Measurements from ENCODE around the gene PALD1. TPM values are rescaled to one million over a fixed set of nuclear protein-coding genes. Genes with fewer than 3 reads are reported as not detected.
A peak's percentile ranks its signal among the peaks of the same experiment; 100 is the strongest.

PALD1 gene
- total RNA-seq, 3 donors from 2014 or later (not counting 1 experiment from before 2014, with no cell fraction given), result 0.21 TPM; not detected in 2

- Histone ChIP-seq H3K4me1 (ENCODE audit: control insufficient read depth, insufficient read depth, low read length) (peaks cover 72% of the 10 kb centered on the region), H3K36me3 (ENCODE audit: control insufficient read depth, insufficient read depth, low read length) (no peaks in the 10 kb centered on the region), H3K27ac (ENCODE audit: low read length) (no peak overlapping the region), H3K4me3 (ENCODE audit: low read length) (no peak overlapping the region), H3K9me3 (ENCODE audit: control insufficient read depth, insufficient read depth, low read length) (no peaks in the 10 kb centered on the region), H3K27me3 (ENCODE audit: control insufficient read depth, insufficient read depth, low read length) (no peaks in the 10 kb centered on the region)
- WGBS (ENCODE audit: insufficient coverage), result 83% methylated on average over 4 of the region's 4 CpGs
- Mint-ChIP-seq H3K4me1 (peaks cover 54 to 58% of the 10 kb centered on the region in 2 donors), H3K4me3 (peak overlapping the region; percentile 63), H3K36me3 (no peaks in the 10 kb centered on the region), H3K9me3 (no peaks in the 10 kb centered on the region), H3K27ac (peak overlapping the region in 1 of 2 donors; percentile 75), H3K27me3 (ENCODE audit: low read depth in 2 of 2) (no peaks in the 10 kb centered on the region)
- ATAC-seq (no peak), DNase-seq (no peak)
- intact Hi-C loops (cut with micrococcal nuclease), result no loop called here
- TF ChIP-seq, protein P1, sequence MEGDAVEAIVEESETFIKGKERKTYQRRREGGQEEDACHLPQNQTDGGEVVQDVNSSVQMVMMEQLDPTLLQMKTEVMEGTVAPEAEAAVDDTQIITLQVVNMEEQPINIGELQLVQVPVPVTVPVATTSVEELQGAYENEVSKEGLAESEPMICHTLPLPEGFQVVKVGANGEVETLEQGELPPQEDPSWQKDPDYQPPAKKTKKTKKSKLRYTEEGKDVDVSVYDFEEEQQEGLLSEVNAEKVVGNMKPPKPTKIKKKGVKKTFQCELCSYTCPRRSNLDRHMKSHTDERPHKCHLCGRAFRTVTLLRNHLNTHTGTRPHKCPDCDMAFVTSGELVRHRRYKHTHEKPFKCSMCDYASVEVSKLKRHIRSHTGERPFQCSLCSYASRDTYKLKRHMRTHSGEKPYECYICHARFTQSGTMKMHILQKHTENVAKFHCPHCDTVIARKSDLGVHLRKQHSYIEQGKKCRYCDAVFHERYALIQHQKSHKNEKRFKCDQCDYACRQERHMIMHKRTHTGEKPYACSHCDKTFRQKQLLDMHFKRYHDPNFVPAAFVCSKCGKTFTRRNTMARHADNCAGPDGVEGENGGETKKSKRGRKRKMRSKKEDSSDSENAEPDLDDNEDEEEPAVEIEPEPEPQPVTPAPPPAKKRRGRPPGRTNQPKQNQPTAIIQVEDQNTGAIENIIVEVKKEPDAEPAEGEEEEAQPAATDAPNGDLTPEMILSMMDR (IDR thresholded peaks at IDR 0.05), result no peak
Observed at GRCh38 chr10:70571236-70571635, 92.7 kb downstream of the PALD1 start.

DNA sequence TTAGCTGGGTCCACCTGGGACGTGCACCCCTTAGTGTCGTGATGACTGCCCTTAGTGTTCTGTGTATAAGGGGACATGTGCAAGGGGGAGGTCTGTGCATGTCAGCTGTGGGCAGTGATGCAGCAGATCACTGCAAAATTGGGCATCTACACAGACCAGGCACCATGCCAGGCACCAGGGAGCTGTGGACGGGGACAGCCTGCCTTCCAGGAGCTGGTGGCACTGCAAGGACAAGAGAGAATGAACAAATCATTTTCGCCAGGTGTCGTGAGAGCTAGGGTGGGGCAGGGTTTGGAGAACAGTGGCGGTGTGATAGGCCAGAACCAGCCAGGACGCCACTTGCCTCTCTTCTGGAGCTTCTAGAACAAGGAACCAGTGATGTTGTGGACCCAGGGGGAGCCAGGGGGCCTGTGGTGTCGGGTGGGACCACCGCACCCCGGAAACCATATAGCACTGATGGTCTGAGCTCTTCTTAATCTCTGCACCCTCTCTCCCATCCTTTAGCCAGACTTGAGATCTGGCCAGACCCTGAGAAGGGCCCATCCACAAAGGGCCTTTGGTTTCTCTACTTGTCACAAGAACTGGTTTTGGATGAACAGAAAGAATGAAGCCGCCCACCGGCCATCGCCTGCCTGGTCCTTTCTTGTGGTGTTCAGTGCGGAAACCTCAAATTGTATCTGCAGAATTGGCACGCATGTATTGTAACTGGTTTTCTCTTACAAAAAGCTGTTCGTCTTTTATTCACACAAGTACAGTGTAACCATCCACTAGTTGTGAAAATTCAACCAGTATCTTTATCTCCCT lies 93.3 kb downstream of the PALD1 start:
- Mint-ChIP-seq H3K27ac (peak overlapping the region; percentile 35 to 75), H3K4me3 (peak overlapping the region; percentile 63), H3K4me1 (peaks cover 60 to 63% of the 10 kb centered on the region in 2 donors), H3K9me3 (no peaks in the 10 kb centered on the region), H3K36me3 (no peaks in the 10 kb centered on the region), H3K27me3 (ENCODE audit: low read depth in 2 of 2) (no peaks in the 10 kb centered on the region)
- DNase-seq (no peak), ATAC-seq (peak in 2 of 3 donors; percentile 5 to 13)
- 53% methylated on average over 16 of the region's 16 CpGs for WGBS (ENCODE audit: insufficient coverage)
- Histone ChIP-seq H3K9me3 (ENCODE audit: control insufficient read depth, insufficient read depth, low read length) (no peaks in the 10 kb centered on the region), H3K4me1 (ENCODE audit: control insufficient read depth, insufficient read depth, low read length) (peaks cover 78% of the 10 kb centered on the region), H3K4me3 (ENCODE audit: low read length) (no peak overlapping the region), H3K36me3 (ENCODE audit: control insufficient read depth, insufficient read depth, low read length) (no peaks in the 10 kb centered on the region), H3K27me3 (ENCODE audit: control insufficient read depth, insufficient read depth, low read length) (no peaks in the 10 kb centered on the region), H3K27ac (ENCODE audit: low read length) (peak overlapping the region; percentile 45)
- TF ChIP-seq, protein P1 (IDR thresholded peaks at IDR 0.05), result no peak
- intact Hi-C loops (cut with micrococcal nuclease), result no loop called here

GRCh38 chr10:70573599-70574506 lies 95.3 kb downstream of the PALD1 start:
- H3K27me3 Mint-ChIP-seq (ENCODE audit: low read depth in 2 of 2), result no peaks in the 10 kb centered on the region
- Histone ChIP-seq H3K4me1 (ENCODE audit: control insufficient read depth, insufficient read depth, low read length) (peaks cover 89% of the 10 kb centered on the region), H3K27ac (ENCODE audit: low read length) (no peak overlapping the region), H3K9me3 (ENCODE audit: control insufficient read depth, insufficient read depth, low read length) (no peaks in the 10 kb centered on the region), H3K27me3 (ENCODE audit: control insufficient read depth, insufficient read depth, low read length) (no peaks in the 10 kb centered on the region), H3K4me3 (ENCODE audit: low read length) (no peak overlapping the region), H3K36me3 (ENCODE audit: control insufficient read depth, insufficient read depth, low read length) (no peaks in the 10 kb centered on the region)
- WGBS (ENCODE audit: insufficient coverage), result 92% methylated on average over 10 of the region's 11 CpGs
- ATAC-seq (no peak), DNase-seq (no peak)
- H3K9me3 Mint-ChIP-seq, result no peaks in the 10 kb centered on the region
- peaks cover 80 to 83% of the 10 kb centered on the region in 2 donors for H3K4me1 Mint-ChIP-seq
- intact Hi-C loops (cut with micrococcal nuclease), result no loop called here
- H3K27ac Mint-ChIP-seq, result peak overlapping the region; percentile 35 to 75
- TF ChIP-seq, protein P1 (IDR thresholded peaks at IDR 0.05), result no peak
- peak overlapping the region; percentile 21 for H3K4me3 Mint-ChIP-seq
- H3K36me3 Mint-ChIP-seq, result no peaks in the 10 kb centered on the region

Measured in natural killer cell (primary cell).